Endothelial cell of umbilical vein (primary cell): ENCODE results near the gene AGTPBP1. TPM values are rescaled to one million over a fixed set of nuclear protein-coding genes. Genes with fewer than 3 reads are reported as not detected.

Experiments used
- BruUV-seq: library from RNA; stranded (reverse); fragments of 400-500 nt; replicated peaks from 2 replicates; lab custom pipeline; 2021; lab: Mats Ljungman, UMichigan
- CTCF ChIA-PET: fragments of 300-600, 350-600 bp; sonication (Branson Sonifier 250); formaldehyde crosslinking; loops from one replicate; lab custom pipeline; 2021; ENCODE audit warnings: antibody characterized with exemption, inconsistent platforms; lab: Charles Lee
- POLR2A ChIA-PET: fragments of 300-600, 350-600 bp; sonication (Branson Sonifier 250); formaldehyde crosslinking; loops from one replicate; lab custom pipeline; 2021; ENCODE audit warnings: antibody characterized with exemption, inconsistent platforms; lab: Charles Lee
- DNase-seq: peaks from one replicate; pipeline ENCODE4 v3.0.0-alpha.2; 2011; ENCODE audit warnings: low read depth, low spot score
- FAIRE-seq: peaks from 2 replicates; lab custom pipeline; 2011; peaks lifted over from hg19 to GRCh38; lab: Jason Lieb, UNC
- H2AFZ ChIP-seq: 2 replicates; pipeline ENCODE4 v1.6.0; 2012; ENCODE audit warnings: low read depth, low read length, control low read depth, inconsistent platforms
- H3K27ac ChIP-seq: 2 replicates; pipeline ENCODE4 v1.5.1; 2011; ENCODE audit warnings: low read depth, mild to moderate bottlenecking, control low read depth, low read length, moderate library complexity; ENCODE audit not compliant: insufficient read depth
- H3K27me3 ChIP-seq, 2 experiments: 2 replicates each; pipeline versions ENCODE4 v1.6.0 to v1.6.1; 2011; ENCODE audit warnings: low read length in 2 of 2, mixed read lengths in 1 of 2; ENCODE audit not compliant: control insufficient read depth in 2 of 2, insufficient read depth in 2 of 2
- H3K36me3 ChIP-seq, 2 experiments: 2 replicates in 1 of 2; 3 replicates in 1 of 2; pipeline ENCODE4 v1.5.1; 2011; ENCODE audit warnings: low read length in 2 of 2, mild to moderate bottlenecking in 1 of 2, moderate library complexity in 1 of 2; ENCODE audit not compliant: control insufficient read depth in 2 of 2, insufficient read depth in 2 of 2; ENCODE audit errors: extremely low read depth in 1 of 2
- H3K4me1 ChIP-seq: 3 replicates; pipeline ENCODE4 v1.5.1; 2011; ENCODE audit warnings: mild to moderate bottlenecking, low read length; ENCODE audit not compliant: control insufficient read depth, insufficient read depth; ENCODE audit errors: extremely low read depth
- H3K4me2 ChIP-seq: 2 replicates; pipeline ENCODE4 v1.6.1; 2011; ENCODE audit warnings: low read length, control low read depth, mixed read lengths; ENCODE audit not compliant: insufficient read depth
- H3K4me3 ChIP-seq, 3 experiments: fragments of 200-600 bp in 1 of 3; sonication (generic), shearing (Covaris generic) in 1 of 3; replicated peaks in 1 of 3; 2 replicates each; pipeline ENCODE4 v1.5.1; 2011 to 2016; ENCODE audit warnings: control low read depth in 3 of 3, low read length in 3 of 3, mild to moderate bottlenecking in 2 of 3, inconsistent platforms in 1 of 3, low read depth in 1 of 3, moderate library complexity in 1 of 3; ENCODE audit not compliant: insufficient read depth in 1 of 3
- H3K79me2 ChIP-seq: 2 replicates; pipeline ENCODE4 v1.6.0; 2012; ENCODE audit warnings: low read length, inconsistent platforms; ENCODE audit not compliant: control insufficient read depth, insufficient read depth
- H3K9ac ChIP-seq: replicated peaks from 2 replicates; pipeline ENCODE3; 2011; ENCODE audit warnings: low read length, control low read depth; ENCODE audit not compliant: insufficient read depth; ENCODE audit errors: extremely low read depth
- H3K9me1 ChIP-seq: replicated peaks from 3 replicates; pipeline ENCODE4 v1.6.0; 2011; ENCODE audit warnings: mild to moderate bottlenecking, low read length; ENCODE audit not compliant: control insufficient read depth, insufficient read depth; ENCODE audit errors: extremely low read depth
- H3K9me3 ChIP-seq: replicated peaks from 2 replicates; pipeline ENCODE4 v1.5.1; 2012; ENCODE audit warnings: low read length, inconsistent platforms; ENCODE audit not compliant: control insufficient read depth, insufficient read depth
- H4K20me1 ChIP-seq: replicated peaks from 2 replicates; pipeline ENCODE3; 2011; ENCODE audit warnings: mild to moderate bottlenecking, low read length; ENCODE audit not compliant: control insufficient read depth, insufficient read depth; ENCODE audit errors: extremely low read depth
- CTCF ChIP-seq, 2 donors: IDR thresholded peaks; 1 replicate in 1 of 2; 2 replicates in 1 of 2; pipeline ENCODE4 v1.5.1; 2011; ENCODE audit warnings: low read length in 2 of 2, mild to moderate bottlenecking in 2 of 2, moderate library complexity in 2 of 2, control low read depth in 1 of 2, inconsistent platforms in 1 of 2, low read depth in 1 of 2; ENCODE audit not compliant: insufficient read depth in 1 of 2; ENCODE audit errors: extremely low read depth in 1 of 2
- EZH2 ChIP-seq: IDR thresholded peaks from 2 replicates; pipeline ENCODE4 v1.6.1; 2012; ENCODE audit warnings: borderline replicate concordance, low read depth, mild to moderate bottlenecking, moderate library complexity, low read length, inconsistent platforms; ENCODE audit not compliant: severe bottlenecking
- FOS ChIP-seq: IDR thresholded peaks from 2 replicates; pipeline ENCODE4 v1.6.1; 2011; ENCODE audit warnings: mild to moderate bottlenecking, low read length, moderate library complexity, borderline replicate concordance; ENCODE audit not compliant: insufficient read depth
- GATA2 ChIP-seq: IDR thresholded peaks from 2 replicates; pipeline ENCODE4 v1.7.0; 2011; ENCODE audit warnings: low read depth, mild to moderate bottlenecking, moderate library complexity, mixed read lengths, low read length; ENCODE audit not compliant: insufficient read length, insufficient read depth
- JUN ChIP-seq: IDR thresholded peaks from 2 replicates; pipeline ENCODE4 v1.6.1; 2011; ENCODE audit warnings: borderline replicate concordance, low read depth; ENCODE audit not compliant: insufficient read length, insufficient read depth
- MAX ChIP-seq: IDR thresholded peaks from 2 replicates; pipeline ENCODE4 v1.6.1; 2011; ENCODE audit not compliant: insufficient read depth, insufficient read length
- MYC ChIP-seq: IDR thresholded peaks from one replicate; pipeline ENCODE4 v1.6.1; 2011; ENCODE audit warnings: mild to moderate bottlenecking, low read depth, low read length
- POLR2A ChIP-seq: IDR thresholded peaks from 2 replicates; pipeline ENCODE4 v1.6.1; 2012; ENCODE audit warnings: low read depth, mild to moderate bottlenecking, control low read depth, low read length
- POLR2AphosphoS5 ChIP-seq: IDR thresholded peaks from 2 replicates; pipeline ENCODE4 v1.6.1; 2012; ENCODE audit warnings: low read depth, mild to moderate bottlenecking, control low read depth, low read length, moderate library complexity; ENCODE audit not compliant: insufficient read depth
- dilution Hi-C: fragments of 300-500 bp; cut with MboI; formaldehyde crosslinking; loops from one replicate; pipeline ENCODE4 v1.15.0; 2019; ENCODE audit warnings: low sequenced_read_pairs; ENCODE audit not compliant: extremely low pct_ligation_motif_present
- intact Hi-C: fragments of 100-400 bp; cut with micrococcal nuclease; formaldehyde crosslinking; loops from one replicate; pipeline ENCODE4 v1.10.0; 2022
- polyA plus RNA-seq, 4 experiments: library from polyadenylated mRNA; depleted of rRNA in 3 of 4; stranded (reverse) in 3 of 4; unstranded in 1 of 4; fragments of >200 nt; gene quantifications; 2 replicates each; pipeline versions ENCODE4 v1.2.1 to v1.2.3, GENCODE V29; 2011 to 2012; ENCODE audit warnings: missing spikeins in 1 of 4
- total RNA-seq: library from RNA; stranded (reverse); gene quantifications from 2 replicates; pipeline ENCODE4 v1.2.3, GENCODE V29; 2021

AGTPBP1 gene
- total and polyA plus RNA-seq, 2 donors (not counting 3 experiments of a cell fraction or from before 2014, with no cell fraction given), result 4.2 to 18.4 TPM

- H3K27ac ChIP-seq, result no peak overlapping the region
- H3K36me3 ChIP-seq, result no peaks in the 10 kb centered on the region
- no peaks in the 10 kb centered on the region for H3K9me3 ChIP-seq
- H4K20me1 ChIP-seq, result no peaks in the 10 kb centered on the region
- no peaks in the 10 kb centered on the region for H3K27me3 ChIP-seq
- no peak for FAIRE-seq
- no peak overlapping the region for H3K9ac ChIP-seq
- TF ChIP-seq MYC, result no peak
- TF ChIP-seq JUN, result no peak
- no peak for TF ChIP-seq MAX
- no peak for TF ChIP-seq POLR2AphosphoS5
- no peak for TF ChIP-seq POLR2A
- TF ChIP-seq GATA2, result no peak
- TF ChIP-seq CTCF (IDR thresholded peaks at IDR 0.05; ENCODE audit: extremely low read depth in 1 of 2, insufficient read depth in 1 of 2, low read depth in 1 of 2, low read length in 2 of 2), result no peak
- TF ChIP-seq FOS, result no peak
- no peak for TF ChIP-seq EZH2
- H3K4me3 ChIP-seq, result no peak overlapping the region
- POLR2A ChIA-PET, result no interaction called here
- BruUV-seq, result no TSS peak
- DNase-seq, result no peak
- H3K4me2 ChIP-seq, result no peak overlapping the region
- CTCF ChIA-PET, result interaction anchor here (2.7 kb wide), 1 partner anchor 8 kb away, joined by 7 read pairs; no protein-coding TSS in a partner anchor
- dilution Hi-C loops (no loop called here), intact Hi-C loops (no loop called here)
- no peaks in the 10 kb centered on the region for H3K4me1 ChIP-seq
- H2AFZ ChIP-seq, result no peak overlapping the region
- H3K9me1 ChIP-seq, result no peaks in the 10 kb centered on the region
- no peaks in the 10 kb centered on the region for H3K79me2 ChIP-seq
These were observed 155.1 kb downstream of the AGTPBP1 start for GRCh38 chr9:85586684-85587083.
